IMR-90 (cell line): ENCODE data around the gene MMP23B. TPM values are rescaled to one million over a fixed set of nuclear protein-coding genes. Genes with fewer than 3 reads are reported as not detected.
A peak's percentile ranks its signal among the peaks of the same experiment; 100 is the strongest.

ENCODE experiments used
- ATAC-seq: fragments of 200-7000 bp; cut with Tn5 transposase; 2 replicates; pipeline ENCODE4 v1.9.1; 2020; ENCODE audit warnings: low read depth, mild to moderate bottlenecking, moderate library complexity
- BruUV-seq: library from RNA; stranded (reverse); fragments of 400-500 nt; replicated peaks from 2 replicates; lab custom pipeline; 2021; lab: Mats Ljungman, UMichigan
- CTCF ChIA-PET: fragments of 300-600 bp; formaldehyde crosslinking; extraction: SDS; loops from one replicate; lab custom pipeline; 2021; ENCODE audit warnings: antibody characterized with exemption; lab: Yijun Ruan, JAX
- POLR2A ChIA-PET: fragments of 300-600 bp; sonication (Branson Sonifier 250); formaldehyde crosslinking; loops from one replicate; lab custom pipeline; 2022; ENCODE audit warnings: antibody characterized with exemption; ENCODE audit not compliant: unreplicated experiment; lab: Charles Lee
- DNase-seq: peaks from one replicate; pipeline ENCODE4 v3.0.0; 2013
- H2AFZ ChIP-seq: replicated peaks from 2 replicates; pipeline ENCODE3; 2013; ENCODE audit warnings: low read length, mild to moderate bottlenecking; ENCODE audit not compliant: poor library complexity
- H2AK5ac ChIP-seq: 2 replicates; pipeline ENCODE4 v1.6.1; 2013; ENCODE audit warnings: low read depth, low read length, inconsistent platforms
- H2AK9ac ChIP-seq: replicated peaks from 2 replicates; pipeline ENCODE3; 2013; ENCODE audit warnings: mild to moderate bottlenecking, low read depth, low read length, moderate library complexity; ENCODE audit not compliant: poor library complexity
- H2BK120ac ChIP-seq: 2 replicates; pipeline ENCODE4 v1.6.1; 2013; ENCODE audit warnings: low read depth, low read length, inconsistent platforms
- H2BK15ac ChIP-seq: 3 replicates; pipeline ENCODE4 v1.6.1; 2013; ENCODE audit warnings: low read depth, low read length, inconsistent platforms
- H2BK20ac ChIP-seq: 2 replicates; pipeline ENCODE4 v1.6.1; 2013; ENCODE audit warnings: low read depth, mild to moderate bottlenecking, inconsistent platforms, low read length, moderate library complexity
- H2BK5ac ChIP-seq: 2 replicates; pipeline ENCODE4 v1.6.1; 2013; ENCODE audit warnings: mild to moderate bottlenecking, low read depth, low read length, inconsistent platforms; ENCODE audit not compliant: poor library complexity, severe bottlenecking
- H3K14ac ChIP-seq: replicated peaks from 2 replicates; pipeline ENCODE4 v1.6.1; 2013; ENCODE audit warnings: low read depth, low read length, inconsistent platforms
- H3K18ac ChIP-seq: 2 replicates; pipeline ENCODE4 v1.6.1; 2013; ENCODE audit warnings: low read depth, low read length, control low read depth
- H3K23ac ChIP-seq: 2 replicates; pipeline ENCODE4 v1.6.1; 2013; ENCODE audit warnings: low read depth, low read length, inconsistent platforms
- H3K27ac ChIP-seq: 2 replicates; pipeline ENCODE4 v1.5.1; 2013; ENCODE audit warnings: mild to moderate bottlenecking, control low read depth, low read length; ENCODE audit not compliant: insufficient read depth
- H3K27me3 ChIP-seq: 2 replicates; pipeline ENCODE4 v1.6.1; 2013; ENCODE audit warnings: low read length; ENCODE audit not compliant: control insufficient read depth, insufficient read depth
- H3K36me3 ChIP-seq: 2 replicates; pipeline ENCODE4 v1.6.1; 2013; ENCODE audit warnings: low read length, mixed read lengths; ENCODE audit not compliant: control insufficient read depth, insufficient read depth
- H3K4ac ChIP-seq: 2 replicates; pipeline ENCODE4 v1.6.1; 2013; ENCODE audit warnings: low read depth, low read length, inconsistent platforms
- H3K4me1 ChIP-seq: 2 replicates; pipeline ENCODE4 v1.6.1; 2013; ENCODE audit warnings: low read length, mixed read lengths; ENCODE audit not compliant: control insufficient read depth, insufficient read depth
- H3K4me2 ChIP-seq: 2 replicates; pipeline ENCODE4 v1.6.1; 2013; ENCODE audit warnings: low read depth, mild to moderate bottlenecking, control low read depth, low read length, moderate library complexity
- H3K4me3 ChIP-seq: 2 replicates; pipeline ENCODE4 v1.5.1; 2013; ENCODE audit warnings: low read depth, mild to moderate bottlenecking, control low read depth, low read length, moderate library complexity; ENCODE audit not compliant: insufficient read depth
- H3K56ac ChIP-seq: 2 replicates; pipeline ENCODE4 v1.6.1; 2013; ENCODE audit warnings: low read length, inconsistent platforms; ENCODE audit not compliant: insufficient read depth; ENCODE audit errors: extremely low read depth
- H3K79me1 ChIP-seq, 2 experiments: 2 replicates each; pipeline ENCODE4 v1.6.1; 2013; ENCODE audit warnings: low read length in 2 of 2, inconsistent platforms in 1 of 2, low read depth in 1 of 2
- H3K9ac ChIP-seq: 2 replicates; pipeline ENCODE4 v1.6.1; 2013; ENCODE audit warnings: low read depth, low read length, control low read depth
- H3K9me1 ChIP-seq: 2 replicates; pipeline ENCODE4 v1.6.1; 2013; ENCODE audit warnings: low read length, inconsistent platforms; ENCODE audit not compliant: insufficient read depth
- H3K9me3 ChIP-seq: 2 replicates; pipeline ENCODE4 v1.6.1; 2013; ENCODE audit warnings: low read length; ENCODE audit not compliant: control insufficient read depth, insufficient read depth
- H4K20me1 ChIP-seq: 2 replicates; pipeline ENCODE4 v1.6.1; 2013; ENCODE audit warnings: low read length, inconsistent platforms; ENCODE audit not compliant: insufficient read depth
- H4K5ac ChIP-seq: 2 replicates; pipeline ENCODE4 v1.6.1; 2013; ENCODE audit warnings: mild to moderate bottlenecking, low read depth, low read length, control low read depth
- H4K8ac ChIP-seq, 2 experiments: 2 replicates each; pipeline ENCODE4 v1.6.1; 2013; ENCODE audit warnings: low read depth in 2 of 2, low read length in 2 of 2, control low read depth in 1 of 2, inconsistent platforms in 1 of 2
- H4K91ac ChIP-seq: 2 replicates; pipeline ENCODE4 v1.6.1; 2013; ENCODE audit warnings: low read depth, low read length, inconsistent platforms; ENCODE audit not compliant: insufficient read depth
- BHLHE40 ChIP-seq: fragments of 150-350 bp; IDR thresholded peaks from 2 replicates; pipeline ENCODE4 v1.6.1; 2016; ENCODE audit warnings: mild to moderate bottlenecking, low read depth, low read length
- WGBS, 2 experiments: methylation state at CpG; one replicate each; pipeline versions ENCODE4 v1.1.5 to v1.1.7; 2013; ENCODE audit warnings: missing lambda C conversion rate in 2 of 2; ENCODE audit not compliant: insufficient read length in 1 of 2; ENCODE audit errors: extremely low coverage in 2 of 2; 5-methylcytosine and 5-hydroxymethylcytosine counted together
- dilution Hi-C: fragments of 300-500 bp; cut with HindIII; formaldehyde crosslinking; loops from one replicate; pipeline ENCODE4 v1.14.3; 2018; ENCODE audit warnings: low sequenced_read_pairs; ENCODE audit not compliant: unreplicated experiment
- in situ Hi-C: fragments of 300-500 bp; cut with MboI; formaldehyde crosslinking; loops from 3 replicates; pipeline ENCODE4 v1.14.3; 2019; ENCODE audit warnings: low sequenced_read_pairs, inconsistent platforms, mixed read lengths
- intact Hi-C: fragments of 100-400 bp; cut with micrococcal nuclease; formaldehyde crosslinking; loops from 2 replicates; pipeline ENCODE4 v1.10.0; 2022
- polyA plus RNA-seq, 3 experiments: library from polyadenylated mRNA; depleted of rRNA; stranded (reverse); fragments of >200 nt; gene quantifications; 2 replicates each; pipeline ENCODE4 v1.2.3, GENCODE V29; 2012; ENCODE audit warnings: low replicate concordance in 1 of 3
- total RNA-seq: library from RNA; depleted of rRNA; stranded (reverse); fragments of >200 nt; gene quantifications from 2 replicates; pipeline ENCODE4 v1.2.3, GENCODE V29; 2012
- TF ChIP-seq, protein P1 (sequence below): fragments of 150-350 bp; IDR thresholded peaks from 2 replicates; pipeline ENCODE4 v1.6.1; 2016; ENCODE audit warnings: low read depth, mild to moderate bottlenecking, low read length, moderate library complexity, borderline replicate concordance

Gene MMP23B
- total and polyA plus RNA-seq, 2 of the 4 experiments (the other 2 are of a cell fraction) = 1.1 to 5.4 TPM

DNA sequence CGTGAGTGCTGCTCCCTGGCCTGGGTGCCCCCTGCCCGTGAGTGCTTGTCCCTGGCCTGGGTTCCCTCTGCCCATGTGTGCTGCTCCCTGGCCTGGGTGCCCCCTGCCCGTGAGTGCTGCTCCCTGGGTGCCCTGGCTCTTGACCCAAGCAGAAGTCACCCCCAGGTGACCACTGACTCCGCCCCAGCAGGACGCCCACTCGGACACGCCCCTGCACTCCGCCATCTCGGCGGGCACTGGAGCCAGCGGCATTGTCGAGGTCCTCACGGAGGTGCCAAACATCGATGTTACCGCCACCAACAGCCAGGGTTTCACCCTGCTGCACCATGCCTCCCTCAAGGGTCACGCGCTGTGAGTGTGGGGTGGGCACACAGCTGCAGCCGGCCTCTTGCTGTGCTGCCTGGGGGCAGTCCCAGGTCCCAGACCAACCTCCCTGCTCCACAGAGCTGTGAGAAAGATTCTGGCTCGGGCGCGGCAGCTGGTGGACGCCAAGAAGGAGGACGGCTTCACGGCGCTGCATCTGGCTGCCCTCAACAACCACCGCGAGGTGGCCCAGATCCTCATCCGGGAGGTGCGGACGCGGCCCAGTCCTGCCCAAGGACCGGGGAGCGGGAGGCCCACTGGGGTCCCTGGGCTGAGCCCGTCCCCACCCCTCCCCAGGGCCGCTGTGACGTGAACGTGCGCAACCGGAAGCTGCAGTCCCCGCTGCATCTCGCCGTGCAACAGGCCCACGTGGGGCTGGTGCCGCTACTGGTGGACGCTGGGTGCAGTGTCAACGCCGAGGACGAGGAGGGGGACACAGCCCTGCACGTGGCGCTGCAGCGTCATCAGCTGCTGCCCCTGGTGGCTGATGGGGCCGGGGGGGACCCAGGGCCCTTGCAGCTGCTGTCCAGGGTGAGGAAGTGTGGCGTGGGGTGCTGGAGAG, 3.9 kb upstream of the MMP23B start:
- H2BK15ac ChIP-seq = no peak overlapping the region
- in situ Hi-C loops = no loop called here

More for the DNA sequence above, 3.9 kb upstream of the MMP23B start:
- Histone ChIP-seq H3K4me3 (no peak overlapping the region), H3K27ac (no peak overlapping the region), H3K9me1 (no peaks in the 10 kb centered on the region), H3K23ac (no peak overlapping the region), H3K56ac (no peak overlapping the region), H3K18ac (no peak overlapping the region), H2BK5ac (no peak overlapping the region), H3K9me3 (no peaks in the 10 kb centered on the region), H2AK5ac (no peak overlapping the region), H3K36me3 (peaks cover 31% of the 10 kb centered on the region), H3K27me3 (no peaks in the 10 kb centered on the region), H2AFZ (peak overlapping the region; percentile 32), H3K14ac (no peak overlapping the region), H2BK120ac (no peak overlapping the region), H4K8ac (no peak overlapping the region), H3K9ac (no peak overlapping the region), H2AK9ac (no peak overlapping the region), H4K20me1 (peaks cover 12% of the 10 kb centered on the region), H3K79me1 (no peaks in the 10 kb centered on the region), H4K91ac (no peak overlapping the region), H3K4ac (no peak overlapping the region), H3K4me2 (no peak overlapping the region), H3K4me1 (no peaks in the 10 kb centered on the region; the same call in 1 of the 2 replicates), H2BK20ac (no peak overlapping the region), H4K5ac (no peak overlapping the region)
- dilution Hi-C loops (no loop called here), intact Hi-C loops (no loop called here)
- TF ChIP-seq, protein P1, sequence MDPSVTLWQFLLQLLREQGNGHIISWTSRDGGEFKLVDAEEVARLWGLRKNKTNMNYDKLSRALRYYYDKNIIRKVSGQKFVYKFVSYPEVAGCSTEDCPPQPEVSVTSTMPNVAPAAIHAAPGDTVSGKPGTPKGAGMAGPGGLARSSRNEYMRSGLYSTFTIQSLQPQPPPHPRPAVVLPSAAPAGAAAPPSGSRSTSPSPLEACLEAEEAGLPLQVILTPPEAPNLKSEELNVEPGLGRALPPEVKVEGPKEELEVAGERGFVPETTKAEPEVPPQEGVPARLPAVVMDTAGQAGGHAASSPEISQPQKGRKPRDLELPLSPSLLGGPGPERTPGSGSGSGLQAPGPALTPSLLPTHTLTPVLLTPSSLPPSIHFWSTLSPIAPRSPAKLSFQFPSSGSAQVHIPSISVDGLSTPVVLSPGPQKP = no peak
- no peak for TF ChIP-seq BHLHE40
- no peak for DNase-seq
- WGBS, 2 experiments = 92% methylated on average over 34 of the region's 53 CpGs; no CpG with 5 or more reads in 1 of the 2 experiments
- BruUV-seq = no TSS peak
- ChIA-PET POLR2A (no interaction called here), CTCF (no interaction called here)
- no peak for ATAC-seq
